Measurements from ENCODE around the gene HOXB2.
A peak's percentile ranks its signal among the peaks of the same experiment; 100 is the strongest.
"Not testable (repeated sequence)": the region's sequence is repeated elsewhere in the genome, so short reads cannot be mapped to it uniquely, and the experiment has no call there.

HOXB2 gene

DNA sequence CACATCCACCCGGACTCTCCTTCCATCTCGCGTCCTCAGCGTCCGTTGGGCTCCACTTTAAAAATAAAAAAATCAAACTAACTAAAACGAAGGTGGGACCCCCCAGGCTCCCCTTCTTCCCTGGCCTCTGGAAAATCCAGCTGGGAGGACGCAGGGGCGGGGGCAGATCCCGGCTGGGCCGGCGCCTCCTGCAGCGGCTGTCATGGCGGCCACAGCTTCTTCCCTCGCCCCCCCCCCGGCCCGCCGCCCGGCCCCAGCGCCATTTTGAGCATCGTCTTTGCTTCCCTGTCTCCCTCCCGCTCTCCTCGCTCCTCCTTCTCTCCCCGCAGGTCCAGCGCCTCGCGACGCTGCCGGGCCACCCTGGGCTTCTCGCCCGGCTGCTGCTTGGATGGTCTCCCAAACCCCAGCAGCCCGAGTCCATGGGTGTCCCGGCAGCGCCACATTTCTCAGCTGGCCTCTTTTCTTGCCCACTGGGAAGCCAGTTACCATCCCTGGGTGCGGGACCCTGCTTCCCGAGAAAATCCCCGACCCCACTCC lies 3.3 kb downstream of the HOXB2 start:
- DNase-seq (ENCODE audit: low read depth in 2 of 2), result peak in 1 of 2 donors; percentile 28

DNA sequence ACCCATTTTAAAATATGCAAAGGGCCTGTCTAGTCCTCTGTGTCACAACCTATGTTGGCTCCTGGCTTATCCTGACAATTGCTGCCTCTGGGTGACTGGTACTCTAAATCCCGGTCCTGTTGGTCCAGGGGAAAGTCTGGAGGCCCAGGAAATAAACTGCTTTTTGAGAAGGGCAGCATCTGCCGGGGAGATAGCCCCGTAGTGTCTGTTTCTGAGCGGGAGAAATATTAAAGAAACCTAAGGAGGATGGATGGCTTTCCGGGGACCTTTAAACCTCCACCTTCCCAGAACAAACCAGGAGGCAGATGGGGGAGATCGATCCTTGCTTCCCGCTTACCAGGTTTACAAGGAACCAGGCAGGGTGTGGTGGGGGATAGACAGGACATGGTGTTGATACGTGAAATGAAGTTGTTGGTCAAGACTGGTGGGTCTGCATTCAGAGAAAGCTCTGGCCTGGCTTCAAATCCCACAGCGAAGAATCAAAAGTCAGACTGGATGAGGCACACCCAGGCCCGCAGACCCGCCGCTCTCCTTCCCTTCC lies 3.8 kb downstream of the HOXB2 start:
- no peak for DNase-seq (ENCODE audit: low read depth in 2 of 2)

DNA sequence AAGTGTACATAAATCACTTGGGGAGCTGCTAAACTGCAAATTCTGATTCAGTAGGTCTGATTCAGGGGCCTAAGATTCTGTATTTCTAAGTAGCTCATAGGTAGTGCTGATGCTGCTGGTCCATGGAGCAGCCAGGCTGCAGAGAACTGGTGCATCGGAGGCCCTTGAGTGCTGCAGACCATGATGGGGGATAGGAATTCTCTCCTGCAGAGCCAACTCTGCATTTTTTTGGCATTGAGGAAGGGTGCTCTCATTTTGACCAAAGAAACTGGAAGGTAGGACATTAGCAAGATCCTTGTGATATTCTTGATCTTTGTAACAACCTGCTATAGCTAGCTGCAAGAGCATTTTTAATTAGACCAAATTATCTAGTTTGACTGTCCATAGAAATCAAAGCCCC lies 4.7 kb downstream of the HOXB2 start:
- DNase-seq (ENCODE audit: low read depth in 2 of 2), result no peak

DNA sequence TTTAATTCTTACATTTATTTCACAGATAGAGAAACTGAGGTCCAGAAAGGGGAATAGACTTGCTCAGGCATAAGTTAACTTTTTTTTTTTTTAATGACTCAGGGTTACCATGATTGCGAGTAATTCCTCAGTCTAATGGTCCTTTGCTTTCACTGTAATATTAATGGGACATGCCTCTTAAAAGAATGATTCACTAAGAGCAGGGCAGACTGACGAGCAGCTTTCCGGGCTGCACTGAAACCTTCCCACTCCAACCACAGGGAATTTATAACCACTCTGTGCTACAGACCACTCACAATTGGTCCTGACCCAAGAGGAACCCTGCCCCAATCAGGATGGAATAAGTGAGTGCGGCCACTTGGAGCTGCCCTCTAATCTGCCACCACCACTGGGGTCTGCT lies 5.7 kb downstream of the HOXB2 start:
- no peak for DNase-seq (ENCODE audit: low read depth in 2 of 2)

DNA sequence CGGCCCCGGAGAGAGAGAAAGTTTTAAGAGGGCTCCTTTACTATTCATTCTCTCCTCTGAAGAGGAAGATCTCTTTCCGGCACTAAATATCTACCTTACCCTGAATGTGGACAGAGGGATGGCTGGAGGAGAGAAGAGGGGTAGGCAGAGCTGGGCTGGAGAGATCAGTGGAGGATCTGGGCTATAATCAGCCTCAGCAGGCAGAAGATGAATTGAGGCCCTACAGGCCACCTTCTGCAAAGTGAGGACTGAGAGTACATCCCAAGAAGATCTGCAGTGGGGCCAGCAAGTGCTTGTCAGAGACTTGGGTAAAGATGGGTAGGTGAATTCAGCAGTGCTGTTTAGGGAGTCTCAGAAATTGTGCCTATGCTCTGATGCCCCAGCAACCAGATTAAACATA lies 7.6 kb downstream of the HOXB2 start:
- DNase-seq (ENCODE audit: low read depth in 2 of 2), result no peak

DNA sequence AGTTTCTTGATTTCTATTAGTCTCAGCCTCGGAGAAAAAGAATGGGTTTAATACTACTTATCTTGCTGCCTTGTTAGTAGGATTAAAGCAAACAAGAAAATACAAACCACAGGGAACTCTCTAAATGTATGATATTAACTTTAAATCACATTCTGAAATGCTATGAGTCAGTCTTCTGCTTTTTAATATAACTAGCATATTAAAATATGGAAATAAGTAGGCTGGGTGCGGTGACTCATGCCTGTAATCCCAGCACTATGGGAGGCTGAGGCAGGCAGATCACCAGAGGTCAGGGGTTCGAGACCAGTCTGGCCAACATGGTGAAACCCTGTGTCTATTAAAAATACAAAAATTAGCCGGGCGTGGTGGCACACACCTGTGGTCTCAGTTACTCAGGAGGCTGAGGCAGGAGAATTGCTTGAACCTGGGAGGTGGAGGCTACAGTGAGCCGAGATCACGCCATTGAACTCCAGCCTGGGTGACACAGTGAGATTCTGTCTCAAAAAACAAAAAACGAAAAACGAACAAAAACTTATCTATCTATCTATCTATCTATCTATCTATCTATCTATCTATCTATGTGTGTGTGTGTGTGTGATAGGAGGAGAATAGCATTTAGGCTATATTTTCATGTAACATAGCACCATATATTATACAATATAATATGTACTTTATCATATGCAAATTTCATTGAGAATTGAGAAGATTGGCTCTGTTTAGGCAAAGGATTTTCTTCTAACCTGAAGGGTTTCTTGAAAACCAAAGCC lies 8.9 kb downstream of the HOXB2 start:
- not testable (repeated sequence) for DNase-seq (ENCODE audit: low read depth in 2 of 2)

DNA sequence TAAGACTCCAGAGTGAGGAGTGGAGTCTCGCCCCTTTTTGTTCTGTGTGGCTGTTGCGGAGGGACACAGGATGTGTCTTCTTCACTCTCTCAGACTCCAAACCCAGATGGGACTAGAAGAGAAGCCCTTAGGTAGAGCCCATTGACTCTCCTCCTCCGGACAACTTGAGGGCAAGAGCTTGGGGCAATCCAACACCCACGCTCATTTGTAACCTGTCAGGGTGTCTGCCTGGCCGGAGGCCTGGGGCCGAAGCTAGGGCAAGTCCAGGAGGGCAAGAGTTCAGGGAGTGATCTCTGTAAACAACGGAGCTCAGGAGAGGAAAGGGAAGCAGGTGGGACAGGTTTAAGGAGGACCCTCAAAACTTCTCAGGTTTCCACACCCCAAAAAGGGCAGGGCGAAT lies 12.6 kb downstream of the HOXB2 start:
- DNase-seq (ENCODE audit: low read depth in 2 of 2), result no peak

DNA sequence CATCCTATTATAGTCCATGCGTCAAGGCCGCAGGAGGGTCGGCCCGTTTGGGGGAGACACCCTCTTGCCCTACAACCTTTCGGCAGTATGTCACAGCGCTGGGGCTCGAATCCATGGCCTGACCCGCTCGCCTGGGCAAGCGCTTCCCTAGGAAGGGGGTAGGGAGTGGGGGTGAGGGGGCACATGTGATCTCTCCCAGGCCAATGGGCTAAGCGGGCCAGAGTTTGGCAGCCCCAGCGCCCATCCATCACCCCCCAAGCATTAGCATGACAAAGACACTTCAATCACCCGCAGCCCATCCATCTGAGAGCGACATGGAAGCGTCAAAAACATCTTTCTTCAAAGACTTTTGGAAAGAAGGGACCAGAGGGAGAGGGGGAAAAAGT lies 14.0 kb downstream of the HOXB2 start, which contains the start of gene HOXB1:
Gene HOXB1 (minus strand): TSS at position 125 of the 386 bp plus-strand sequence. CDS start 107 bp downstream, at position 18.
- no peak for DNase-seq (ENCODE audit: low read depth in 2 of 2)

DNA sequence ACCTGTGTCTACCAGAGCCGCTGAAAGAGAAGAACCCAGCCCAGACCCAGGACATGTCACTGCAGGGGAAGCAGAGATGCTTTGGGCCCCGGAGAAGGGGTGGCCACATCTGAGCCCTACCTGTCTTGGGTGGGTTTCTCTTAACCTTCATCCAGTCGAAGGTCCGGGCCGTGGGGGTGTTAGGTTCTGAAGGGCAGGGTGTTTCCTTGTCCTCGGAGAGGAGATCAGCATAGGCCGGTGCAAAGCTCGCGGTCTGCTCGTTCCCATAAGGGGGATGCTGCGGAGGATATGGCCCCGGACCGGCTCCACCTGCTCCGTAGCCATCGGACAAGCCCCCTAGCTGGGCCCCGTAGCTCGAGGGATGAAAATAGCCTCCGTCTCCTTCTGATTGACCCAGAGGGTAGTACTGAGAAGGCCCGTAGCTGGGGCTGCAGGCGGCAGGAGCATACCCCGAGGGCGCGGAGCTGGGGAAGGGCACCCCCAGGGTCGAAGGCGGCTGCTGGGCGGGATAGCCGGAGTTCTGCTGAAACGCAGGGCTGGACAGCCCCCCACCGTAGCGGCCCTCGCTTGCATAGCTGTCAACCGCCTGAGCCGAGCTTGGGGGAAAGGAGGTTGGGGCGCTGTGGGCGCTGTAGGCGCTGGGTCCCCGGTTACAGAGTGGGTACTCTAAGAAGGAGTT lies 14.6 kb downstream of the HOXB2 start:
- no peak for DNase-seq (ENCODE audit: low read depth in 2 of 2)

DNA sequence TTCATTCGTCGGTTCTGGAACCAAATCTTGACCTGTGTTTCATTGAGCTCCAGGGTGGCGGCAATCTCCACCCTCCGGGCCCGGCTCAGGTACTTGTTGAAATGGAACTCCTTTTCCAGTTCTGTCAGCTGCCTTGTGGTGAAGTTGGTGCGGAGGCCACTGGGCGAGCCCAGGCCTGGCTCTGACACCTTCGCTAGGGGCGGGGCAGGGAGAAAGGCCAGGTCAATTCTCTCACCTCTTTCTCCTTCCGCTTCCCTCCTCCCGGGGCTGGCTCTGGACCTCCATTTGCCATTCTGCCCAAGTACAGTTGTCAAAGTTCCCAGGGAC lies 15.3 kb downstream of the HOXB2 start:
- no peak for DNase-seq (ENCODE audit: low read depth in 2 of 2)

DNA sequence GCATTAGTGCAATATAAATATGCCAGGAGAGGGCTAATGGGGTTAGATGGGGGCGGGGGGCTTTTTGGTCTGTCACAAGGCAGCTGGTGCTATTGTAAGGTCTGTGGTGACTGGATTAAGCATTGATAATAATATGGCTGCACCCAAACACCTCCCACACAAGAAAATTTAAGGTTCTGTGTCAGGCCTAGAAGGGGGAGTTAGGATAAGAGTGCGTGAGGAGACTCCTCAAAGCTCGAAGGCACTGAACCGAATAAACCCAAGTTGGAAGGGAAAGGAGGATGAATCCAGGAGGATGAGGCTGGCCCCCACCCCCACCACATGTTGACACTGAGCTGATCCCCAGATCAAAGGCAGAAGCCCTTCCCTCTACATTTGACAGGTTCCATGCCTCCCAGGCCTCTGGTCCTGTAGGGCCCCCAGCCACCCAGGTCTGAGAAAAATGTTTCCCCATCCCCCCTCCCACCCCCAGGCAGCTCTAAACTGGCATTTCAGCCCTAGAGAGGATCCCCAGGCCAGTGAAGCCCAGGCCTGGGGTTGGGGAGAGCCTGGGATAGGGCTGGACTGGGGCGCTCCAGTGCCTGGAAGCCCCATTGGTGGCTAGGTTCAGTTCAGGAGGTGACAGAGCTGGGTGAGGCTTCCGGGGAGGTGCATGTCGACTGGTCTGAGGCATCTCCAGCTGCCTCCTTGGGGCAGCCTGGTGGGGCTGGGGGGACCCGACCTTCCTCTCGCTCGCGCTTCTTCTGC lies 15.8 kb downstream of the HOXB2 start:
- DNase-seq (ENCODE audit: low read depth in 2 of 2), result no peak

DNA sequence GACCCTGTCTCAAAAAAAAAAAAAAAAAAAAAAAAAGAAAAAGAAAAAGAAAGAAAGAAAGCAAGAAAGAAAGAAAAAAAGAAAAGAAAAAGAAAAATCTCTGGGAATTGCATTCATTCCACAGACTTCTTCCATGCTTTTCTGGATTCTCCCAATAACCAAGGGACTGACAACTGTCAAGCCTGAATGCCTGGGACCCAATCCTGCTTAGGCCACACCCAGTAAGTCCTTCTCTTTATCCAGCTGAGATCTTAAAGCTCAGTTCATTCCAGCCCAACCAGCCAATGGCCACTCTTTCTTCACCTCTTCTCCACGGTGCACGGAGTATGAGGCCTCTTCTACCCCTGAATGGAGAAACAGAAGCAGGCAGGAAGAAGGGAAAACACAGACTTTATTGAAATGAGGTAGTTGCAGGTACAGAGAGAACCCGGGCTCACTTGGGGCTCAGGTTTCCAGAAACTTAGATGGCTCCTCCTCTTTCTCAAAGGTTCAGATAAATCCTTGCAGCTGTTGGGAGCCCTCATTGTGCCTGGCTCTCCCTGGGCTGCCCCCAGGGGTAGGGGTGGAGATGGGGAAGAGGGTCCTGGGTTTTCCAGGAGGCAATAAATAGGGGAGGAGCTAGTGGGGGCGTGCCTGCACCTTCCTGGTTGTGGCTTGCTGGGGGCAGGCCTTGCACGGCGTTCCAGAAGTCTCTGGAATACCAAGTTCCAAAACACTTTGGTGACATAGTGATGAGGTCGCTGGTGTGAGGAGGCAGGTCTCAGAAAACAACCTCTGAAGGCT lies 16.6 kb downstream of the HOXB2 start:
- no peak for DNase-seq (ENCODE audit: low read depth in 2 of 2)

DNA sequence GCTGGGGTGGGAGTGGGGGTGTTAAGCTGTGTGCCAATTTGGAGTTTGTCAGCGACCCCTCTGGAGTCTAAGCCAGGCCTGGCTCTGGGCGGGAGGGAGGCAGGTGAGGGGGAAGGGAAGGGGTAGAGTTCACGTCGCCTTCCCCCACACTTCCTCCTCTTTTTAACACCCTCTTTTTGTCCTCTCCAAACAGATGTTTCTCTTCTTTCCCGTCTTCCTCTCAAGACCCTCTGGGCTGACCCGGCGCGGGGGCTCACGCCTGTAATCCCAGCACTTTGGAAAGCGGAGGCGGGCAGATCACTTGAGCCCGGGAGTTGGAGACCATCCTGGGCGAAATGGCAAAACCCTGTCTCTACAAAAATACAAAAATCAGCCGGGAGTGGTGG lies 17.4 kb downstream of the HOXB2 start:
- no peak for DNase-seq (ENCODE audit: low read depth in 2 of 2)

DNA sequence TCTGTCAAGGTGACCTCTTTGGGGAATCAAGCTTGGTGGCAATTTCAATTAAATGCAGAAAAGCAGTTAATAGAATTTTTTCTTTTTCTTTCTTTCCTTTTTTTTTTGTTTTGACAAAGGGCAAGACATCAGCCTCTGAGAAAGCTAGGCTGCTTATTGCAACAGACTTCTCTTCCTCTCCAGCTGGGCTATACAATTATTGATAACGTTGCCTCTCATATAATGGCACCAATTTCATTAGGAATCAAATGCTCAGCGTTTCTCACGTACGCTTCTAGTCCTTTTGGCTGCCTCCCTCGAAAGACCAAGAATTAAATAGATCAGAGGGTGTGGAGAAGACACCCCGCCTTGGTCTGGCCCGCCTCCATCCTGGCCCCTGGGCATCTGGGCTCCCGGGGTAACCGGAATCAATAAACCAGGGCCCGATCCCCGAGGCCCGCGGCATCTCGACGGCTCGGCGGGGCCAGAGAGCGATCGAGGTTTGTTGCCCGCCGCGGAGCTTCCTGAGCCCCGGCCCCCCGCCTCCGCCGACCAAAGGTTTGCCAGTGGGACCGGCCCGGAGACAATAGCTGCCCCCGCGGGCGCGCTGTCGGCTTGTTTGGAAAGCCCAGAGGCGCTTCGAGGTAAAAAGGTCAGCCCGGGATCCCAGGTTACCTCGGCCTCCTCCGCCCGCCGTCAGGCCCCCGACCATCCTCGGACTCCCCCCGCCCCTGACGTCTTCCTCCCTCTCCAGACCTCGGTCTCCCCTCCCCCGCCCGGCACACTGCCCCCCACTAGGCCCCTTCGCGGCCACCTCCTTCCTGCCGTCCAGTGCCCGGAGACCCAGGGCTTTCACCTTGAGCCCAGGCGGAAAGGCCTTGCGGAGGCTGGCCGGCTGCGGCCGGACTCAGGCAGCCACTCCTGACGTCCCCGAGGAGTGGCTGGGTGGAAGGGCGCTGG lies 18.0 kb downstream of the HOXB2 start:
- no peak for DNase-seq (ENCODE audit: low read depth in 2 of 2)

DNA sequence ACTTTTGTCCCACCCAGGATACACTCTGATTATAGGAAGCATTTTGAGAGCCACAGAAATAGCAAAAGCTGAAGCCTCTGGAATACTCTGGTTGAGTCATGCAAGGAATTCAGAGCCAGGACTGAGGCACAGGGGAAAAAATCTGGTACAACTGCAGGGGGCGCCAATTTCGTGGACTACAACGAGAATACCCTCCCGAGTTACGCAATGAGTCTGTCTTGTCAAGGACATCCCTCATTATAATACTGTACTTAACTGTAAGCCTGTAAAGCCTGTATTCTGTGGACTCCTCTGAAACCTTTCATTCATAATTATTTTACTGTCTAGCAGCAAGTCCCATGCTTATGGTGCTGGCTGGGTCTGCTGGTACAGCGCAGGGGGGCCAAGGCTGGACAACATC lies 21.9 kb downstream of the HOXB2 start:
- DNase-seq (ENCODE audit: low read depth in 2 of 2), result no peak

DNA sequence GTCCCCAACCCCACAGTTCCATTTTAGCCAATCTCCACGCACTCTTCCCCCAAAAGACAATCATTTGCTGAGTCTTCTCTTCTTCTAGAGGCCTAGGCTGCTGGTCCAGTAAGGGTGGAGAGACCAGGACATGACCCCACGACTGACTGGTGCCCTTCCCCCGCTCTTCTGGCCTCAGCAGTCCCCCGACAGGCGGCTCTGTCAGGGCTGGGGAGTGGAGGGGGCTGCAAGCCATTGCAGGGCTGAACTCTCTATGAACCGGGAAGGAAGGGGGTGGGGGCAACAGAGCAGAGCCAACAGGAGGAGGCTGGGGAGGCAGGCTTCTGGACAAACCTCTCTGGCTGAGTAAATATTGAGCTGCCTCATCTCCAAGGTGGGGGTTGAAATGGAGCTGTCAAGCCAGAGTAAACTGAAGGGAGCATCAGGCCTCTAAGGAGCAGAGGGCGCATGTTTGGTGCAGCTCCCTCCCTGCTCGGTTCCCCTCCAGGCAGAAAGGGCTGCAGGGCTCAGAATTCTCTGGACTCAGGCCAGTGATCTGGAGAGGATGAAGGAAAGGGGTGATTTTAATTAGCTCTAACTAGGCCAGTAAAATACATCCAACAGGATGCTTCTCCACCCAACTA lies 22.8 kb downstream of the HOXB2 start:
- DNase-seq (ENCODE audit: low read depth in 2 of 2), result no peak

DNA sequence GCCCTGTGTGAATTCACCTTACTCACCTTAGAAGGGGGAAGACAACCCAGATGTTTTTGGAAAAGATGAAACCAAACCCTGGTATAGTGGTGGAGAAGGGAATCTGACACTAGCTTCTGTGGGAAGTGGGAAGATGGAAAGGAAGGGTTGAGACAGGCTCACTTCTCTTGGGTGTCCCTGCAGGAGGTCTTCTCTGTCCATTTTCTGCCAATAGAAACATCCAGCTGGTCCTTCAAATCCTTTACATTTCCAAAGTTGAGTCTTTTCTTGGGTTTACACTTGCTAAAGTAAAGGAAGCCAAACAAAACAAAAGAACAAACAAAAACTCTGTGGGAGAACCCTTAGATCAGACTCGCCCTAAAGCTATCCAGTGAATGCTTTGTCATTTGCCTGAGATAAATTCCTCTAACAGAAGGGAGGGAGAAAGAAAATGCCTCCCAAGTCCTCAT lies 24.3 kb downstream of the HOXB2 start:
- DNase-seq (ENCODE audit: low read depth in 2 of 2), result no peak

DNA sequence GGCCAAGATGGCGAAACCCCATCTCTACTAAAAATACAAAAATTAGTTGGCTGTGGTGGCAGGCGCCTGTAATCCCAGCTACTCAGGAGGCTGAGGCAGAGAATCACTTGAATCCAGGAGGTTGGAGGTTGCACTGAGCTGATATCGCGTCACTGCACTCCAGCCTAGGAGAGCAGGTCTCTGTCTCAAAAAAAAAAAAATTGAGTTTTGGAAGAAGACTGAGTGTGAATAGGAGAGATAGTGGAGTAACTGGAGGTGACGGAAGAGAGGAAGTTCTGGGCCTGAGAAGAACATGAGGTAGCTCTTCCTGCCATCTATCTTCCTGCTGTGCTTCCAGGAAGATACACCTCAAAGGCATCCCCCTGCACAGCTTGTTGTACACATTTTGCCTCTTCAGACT lies 25.5 kb downstream of the HOXB2 start:
- DNase-seq (ENCODE audit: low read depth in 2 of 2), result no peak

DNA sequence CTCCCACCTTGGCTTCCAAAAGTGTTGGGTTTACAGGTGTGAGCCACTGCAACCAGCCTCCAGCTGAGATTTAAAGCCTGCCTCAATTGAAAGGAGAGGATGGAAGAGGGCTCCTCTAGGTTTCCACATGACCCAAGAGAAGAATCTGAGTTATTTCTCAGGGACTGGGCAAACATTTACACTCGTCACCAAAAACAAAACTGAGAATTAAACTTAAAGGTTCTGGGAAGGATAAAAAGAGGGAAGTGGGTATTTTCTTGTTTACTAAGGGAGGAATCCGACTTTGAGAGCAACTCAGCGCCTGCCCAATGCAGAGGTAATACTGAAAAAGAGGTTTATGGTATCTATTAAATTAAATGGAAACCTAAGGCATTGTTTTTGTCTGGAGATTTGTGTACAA lies 27.4 kb downstream of the HOXB2 start:
- no peak for DNase-seq (ENCODE audit: low read depth in 2 of 2)
